GM19452 (cell line): ENCODE measurements around the gene SWAP70.
"Not testable (repeated sequence)": the region's sequence is repeated elsewhere in the genome, so short reads cannot be mapped to it uniquely, and the experiment has no call there.

Source experiments
- ATAC-seq: cut with Tn5 transposase; IDR thresholded peaks from one replicate; pipeline ENCODE4 v1.9.1; 2021; ENCODE audit not compliant: unreplicated experiment

Gene SWAP70

GRCh38 chr11:9719566-9720289 lies 55.9 kb downstream of the SWAP70 start:
- ATAC-seq: no peak

GRCh38 chr11:9720290-9720630 lies 56.4 kb downstream of the SWAP70 start:
- ATAC-seq: no peak

- ATAC-seq: no peak
Measured at GRCh38 chr11:9722023-9722422, 58.1 kb downstream of the SWAP70 start.

GRCh38 chr11:9722893-9723292 lies 59.0 kb downstream of the SWAP70 start:
- no peak for ATAC-seq

- ATAC-seq: no peak
Measured at GRCh38 chr11:9726321-9727022, 62.6 kb downstream of the SWAP70 start.

- ATAC-seq: no peak
Measured at GRCh38 chr11:9728058-9728457, 64.2 kb downstream of the SWAP70 start.

GRCh38 chr11:9731256-9731655 lies 67.4 kb downstream of the SWAP70 start:
- ATAC-seq: no peak

- no peak for ATAC-seq
Measured at GRCh38 chr11:9732453-9732852, 68.6 kb downstream of the SWAP70 start.

- ATAC-seq: no peak
Measured at GRCh38 chr11:9733212-9733611, 69.3 kb downstream of the SWAP70 start.

GRCh38 chr11:9735236-9735635 lies 71.4 kb downstream of the SWAP70 start:
- ATAC-seq: no peak

GRCh38 chr11:9735919-9736318 lies 72.0 kb downstream of the SWAP70 start:
- ATAC-seq: no peak

GRCh38 chr11:9736365-9736764 lies 72.5 kb downstream of the SWAP70 start:
- ATAC-seq: no peak

GRCh38 chr11:9738116-9738515 lies 74.2 kb downstream of the SWAP70 start:
- ATAC-seq: no peak

GRCh38 chr11:9738707-9739106 lies 74.8 kb downstream of the SWAP70 start:
- ATAC-seq: no peak

GRCh38 chr11:9739123-9739900 lies 75.4 kb downstream of the SWAP70 start:
- peak; percentile 63 for ATAC-seq

GRCh38 chr11:9740202-9740883 lies 76.5 kb downstream of the SWAP70 start:
- no peak for ATAC-seq

- no peak for ATAC-seq
Measured at GRCh38 chr11:9741260-9741659, 77.4 kb downstream of the SWAP70 start.

GRCh38 chr11:9743512-9743911 lies 79.6 kb downstream of the SWAP70 start:
- ATAC-seq: not testable (repeated sequence)

GRCh38 chr11:9745411-9746211 lies 81.7 kb downstream of the SWAP70 start:
- ATAC-seq: peak; percentile 45

- ATAC-seq: no peak
Measured at GRCh38 chr11:9747229-9747628, 83.4 kb downstream of the SWAP70 start.

GRCh38 chr11:9747828-9748227 lies 84.0 kb downstream of the SWAP70 start:
- ATAC-seq: no peak
